ENCODE measurements around the gene TTBK2. TPM values are rescaled to one million over a fixed set of nuclear protein-coding genes. Genes with fewer than 3 reads are reported as not detected.
A peak's percentile ranks its signal among the peaks of the same experiment; 100 is the strongest.

Gene TTBK2
- total RNA-seq, 2 donors from 2014 or later, result 22.1 to 26.7 TPM

- no peak for ATAC-seq
These were observed 204.5 kb downstream of the TTBK2 start for GRCh38 chr15:42716125-42716524.

GRCh38 chr15:42712584-42712983 lies 208.0 kb downstream of the TTBK2 start:
- ATAC-seq (no peak), DNase-seq (no peak)
- intact Hi-C loops (cut with DNase I), result no loop called here

More at GRCh38 chr15:42716125-42716524, 204.5 kb downstream of the TTBK2 start:
- intact Hi-C loops (cut with DNase I), result no loop called here
- DNase-seq, result no peak

DNA sequence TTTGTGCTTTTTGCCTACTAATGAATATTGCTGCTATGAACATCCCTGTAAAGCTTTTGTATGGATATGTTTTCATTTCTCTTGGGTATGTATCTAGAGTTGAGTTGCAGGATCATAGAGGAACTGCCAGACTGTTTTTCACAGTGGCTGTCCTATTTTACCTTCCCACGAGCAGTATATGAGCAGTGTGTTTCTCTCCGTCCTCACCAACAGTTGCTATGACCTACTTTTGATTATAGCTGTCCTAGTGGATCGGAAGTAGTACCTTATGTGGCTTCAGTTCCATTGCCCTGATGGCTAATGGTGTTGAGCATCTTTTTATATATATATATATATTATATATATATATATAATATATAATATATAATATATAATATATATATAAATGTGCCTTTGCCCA lies 208.8 kb downstream of the TTBK2 start:
- no peak for ATAC-seq
- DNase-seq, result no peak
- intact Hi-C loops (cut with DNase I), result no loop called here

GRCh38 chr15:42710662-42711061 lies 209.9 kb downstream of the TTBK2 start:
- ATAC-seq, result peak in 1 of 2 donors; percentile 34
- DNase-seq, result no peak
- intact Hi-C loops (cut with DNase I), result no loop called here

DNA sequence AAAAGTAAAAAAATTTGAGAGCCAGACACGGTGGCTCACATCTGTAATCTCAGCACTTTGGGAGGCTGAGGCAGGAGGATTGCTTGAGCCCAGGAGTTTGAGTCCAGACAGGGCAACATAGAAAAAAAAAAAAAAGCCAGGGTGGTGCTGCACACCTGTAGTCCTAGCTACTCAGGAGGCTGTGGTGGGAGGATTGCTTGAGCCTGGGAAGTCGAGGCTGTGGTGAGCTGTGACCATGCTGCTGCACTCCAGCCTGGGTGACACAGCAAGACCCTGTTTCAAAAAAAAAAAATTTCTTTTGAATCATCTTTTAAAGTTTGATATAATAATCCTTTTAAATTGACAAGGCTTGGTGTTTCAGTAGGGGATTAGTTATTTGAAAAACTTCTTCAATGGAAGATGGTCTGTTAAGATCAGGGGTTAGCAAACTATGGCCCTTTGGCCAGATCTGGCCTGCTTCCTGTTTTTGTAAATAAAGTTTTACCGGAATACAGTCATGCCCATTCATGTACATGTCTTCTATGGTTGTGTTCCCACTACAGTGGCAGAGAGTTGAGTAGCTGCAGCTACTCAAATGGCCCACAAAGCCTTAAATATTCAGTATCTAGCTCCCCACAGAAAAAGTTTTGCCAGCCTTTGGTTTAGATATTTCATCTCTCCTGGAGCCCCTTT lies 212.6 kb downstream of the TTBK2 start:
- intact Hi-C loops (cut with DNase I), result no loop called here
- DNase-seq (no peak), ATAC-seq (no peak)

GRCh38 chr15:42707068-42707467 lies 213.5 kb downstream of the TTBK2 start:
- ATAC-seq (no peak), DNase-seq (no peak)
- intact Hi-C loops (cut with DNase I), result no loop called here

- ATAC-seq (no peak), DNase-seq (no peak)
- intact Hi-C loops (cut with DNase I), result no loop called here
These were observed 215.2 kb downstream of the TTBK2 start for GRCh38 chr15:42705336-42705735.

- intact Hi-C loops (cut with DNase I), result loop anchor here (5.0 kb wide), 1 partner anchor 223 kb away; no protein-coding TSS in a partner anchor
- peak; percentile 64 for DNase-seq
- ATAC-seq, result peak; percentile 94 to 95
These were observed 216.1 kb downstream of the TTBK2 start for GRCh38 chr15:42704492-42704926.

GRCh38 chr15:42696626-42697025 lies 224.0 kb downstream of the TTBK2 start:
- ATAC-seq (no peak), DNase-seq (no peak)
- intact Hi-C loops (cut with DNase I), result no loop called here

- ATAC-seq (no peak), DNase-seq (no peak)
- intact Hi-C loops (cut with DNase I), result no loop called here
These were observed 225.0 kb downstream of the TTBK2 start for GRCh38 chr15:42695527-42696071.

- ATAC-seq (no peak), DNase-seq (no peak)
- intact Hi-C loops (cut with DNase I), result no loop called here
These were observed 226.2 kb downstream of the TTBK2 start for GRCh38 chr15:42694398-42694797.

GRCh38 chr15:42693942-42694341 lies 226.6 kb downstream of the TTBK2 start:
- intact Hi-C loops (cut with DNase I), result no loop called here
- no peak for DNase-seq
- ATAC-seq, result no peak

- DNase-seq (no peak), ATAC-seq (no peak)
- intact Hi-C loops (cut with DNase I), result no loop called here
These were observed 227.1 kb downstream of the TTBK2 start for GRCh38 chr15:42693496-42693895.

- intact Hi-C loops (cut with DNase I), result no loop called here
- DNase-seq (no peak), ATAC-seq (no peak)
These were observed 227.6 kb downstream of the TTBK2 start for GRCh38 chr15:42692997-42693396.

GRCh38 chr15:42692536-42692935 lies 228.0 kb downstream of the TTBK2 start:
- no peak for ATAC-seq
- no peak for DNase-seq
- intact Hi-C loops (cut with DNase I), result no loop called here

GRCh38 chr15:42691770-42692169 lies 228.8 kb downstream of the TTBK2 start:
- ATAC-seq, result no peak
- no peak for DNase-seq
- intact Hi-C loops (cut with DNase I), result no loop called here

DNA sequence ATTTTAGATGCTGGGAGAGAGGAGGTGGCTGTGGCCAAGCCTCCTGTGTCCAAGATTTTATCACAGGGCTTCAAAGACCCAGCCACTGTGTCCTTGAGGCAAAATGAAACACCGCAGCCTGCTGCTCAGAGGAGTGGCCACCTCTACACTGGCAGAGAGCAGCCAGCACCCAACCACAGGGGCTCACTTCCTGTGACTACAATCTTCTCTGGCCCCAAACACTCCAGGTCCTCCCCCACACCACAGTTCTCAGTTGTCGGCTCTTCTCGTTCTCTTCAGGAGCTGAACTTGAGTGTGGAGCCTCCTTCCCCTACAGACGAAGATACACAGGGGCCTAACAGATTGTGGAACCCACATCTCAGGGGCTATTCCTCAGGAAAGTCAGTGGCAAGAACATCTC lies 229.3 kb downstream of the TTBK2 start:
- intact Hi-C loops (cut with DNase I), result no loop called here
- DNase-seq (no peak), ATAC-seq (no peak)

All from left cardiac atrium (tissue), 4 donors.